HG02571 (cell line): ENCODE results near the gene DNAJC10.

Source experiments
- ATAC-seq: cut with Tn5 transposase; IDR thresholded peaks from one replicate; pipeline ENCODE4 v1.9.1; 2021; ENCODE audit warnings: mild to moderate bottlenecking, moderate library complexity; ENCODE audit not compliant: unreplicated experiment

DNAJC10 gene

GRCh38 chr2:182831921-182832320 is 115.9 kb downstream of the DNAJC10 start:
- no peak for ATAC-seq

GRCh38 chr2:182833084-182833854 is 117.2 kb downstream of the DNAJC10 start:
- no peak for ATAC-seq

- ATAC-seq: no peak
Measured at GRCh38 chr2:182834293-182834692, 118.2 kb downstream of the DNAJC10 start.

- no peak for ATAC-seq
Measured at GRCh38 chr2:182836451-182836850, 120.4 kb downstream of the DNAJC10 start.
